ENCODE measurements around the gene NUP43.

NUP43 gene

DNA sequence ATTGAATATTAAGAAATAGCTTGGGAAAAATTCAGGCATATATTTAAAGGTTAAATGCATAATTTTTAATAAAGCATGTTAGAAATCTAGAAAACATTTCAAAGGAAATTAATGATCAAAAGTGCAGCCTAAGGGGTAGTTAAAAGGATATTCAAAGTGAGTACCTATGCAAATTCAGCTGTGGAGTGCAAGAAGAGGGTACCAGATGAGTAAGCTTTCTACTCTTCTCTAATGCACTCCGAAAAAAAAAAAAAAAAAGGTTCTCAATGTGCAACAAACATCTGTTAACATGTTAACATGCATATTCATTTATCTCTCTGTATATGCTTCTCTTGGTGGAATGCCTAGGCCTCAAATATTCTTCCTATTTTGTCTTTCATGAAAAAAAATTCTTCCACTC lies 65.8 kb downstream of the NUP43 start:
- no peak overlapping the region for H3K4me3 ChIP-seq (replicated peaks in 1 of 2; ENCODE audit: low read depth in 2 of 2, low read length in 2 of 2)
- no peak for DNase-seq (ENCODE audit: low read depth in 2 of 2)
- TF ChIP-seq, protein P1, sequence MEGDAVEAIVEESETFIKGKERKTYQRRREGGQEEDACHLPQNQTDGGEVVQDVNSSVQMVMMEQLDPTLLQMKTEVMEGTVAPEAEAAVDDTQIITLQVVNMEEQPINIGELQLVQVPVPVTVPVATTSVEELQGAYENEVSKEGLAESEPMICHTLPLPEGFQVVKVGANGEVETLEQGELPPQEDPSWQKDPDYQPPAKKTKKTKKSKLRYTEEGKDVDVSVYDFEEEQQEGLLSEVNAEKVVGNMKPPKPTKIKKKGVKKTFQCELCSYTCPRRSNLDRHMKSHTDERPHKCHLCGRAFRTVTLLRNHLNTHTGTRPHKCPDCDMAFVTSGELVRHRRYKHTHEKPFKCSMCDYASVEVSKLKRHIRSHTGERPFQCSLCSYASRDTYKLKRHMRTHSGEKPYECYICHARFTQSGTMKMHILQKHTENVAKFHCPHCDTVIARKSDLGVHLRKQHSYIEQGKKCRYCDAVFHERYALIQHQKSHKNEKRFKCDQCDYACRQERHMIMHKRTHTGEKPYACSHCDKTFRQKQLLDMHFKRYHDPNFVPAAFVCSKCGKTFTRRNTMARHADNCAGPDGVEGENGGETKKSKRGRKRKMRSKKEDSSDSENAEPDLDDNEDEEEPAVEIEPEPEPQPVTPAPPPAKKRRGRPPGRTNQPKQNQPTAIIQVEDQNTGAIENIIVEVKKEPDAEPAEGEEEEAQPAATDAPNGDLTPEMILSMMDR (IDR thresholded peaks at IDR 0.05; ENCODE audit: low read depth, low read length), result no peak

All from cardiac fibroblast (primary cell).